OCI-LY1 (cell line): Measurements from ENCODE around the gene TGFBR3L.
A peak's percentile ranks its signal among the peaks of the same experiment; 100 is the strongest.
"Not testable (repeated sequence)": the region's sequence is repeated elsewhere in the genome, so short reads cannot be mapped to it uniquely, and the experiment has no call there.

ENCODE experiments used
- H2AFZ ChIP-seq: fragments of 200-600 bp; sonication (generic), shearing (Covaris generic); 2 replicates; pipeline ENCODE4 v1.6.0; 2014; ENCODE audit warnings: antibody characterized with exemption, mild to moderate bottlenecking, low read length
- H3F3A ChIP-seq: fragments of 200-600 bp; sonication (generic), shearing (Covaris generic); 2 replicates; pipeline ENCODE4 v1.6.0; 2014; ENCODE audit warnings: mild to moderate bottlenecking, antibody characterized with exemption, low read length, moderate library complexity; ENCODE audit not compliant: insufficient read depth
- H3K27ac ChIP-seq: fragments of 200-600 bp; sonication (generic); 2 replicates; pipeline ENCODE4 v1.5.1; 2014; ENCODE audit warnings: low read length, mixed run types, mild to moderate bottlenecking, low read depth; ENCODE audit not compliant: poor library complexity, severe bottlenecking
- H3K27me3 ChIP-seq: fragments of 200-600 bp; sonication (generic); 2 replicates; pipeline ENCODE4 v1.6.0; 2014; ENCODE audit warnings: antibody characterized with exemption, mild to moderate bottlenecking, low read length, moderate library complexity; ENCODE audit not compliant: insufficient read depth
- H3K36me3 ChIP-seq: fragments of 200-600 bp; sonication (generic); 2 replicates; pipeline ENCODE4 v1.6.1; 2014; ENCODE audit warnings: mild to moderate bottlenecking, antibody characterized with exemption, low read length, moderate library complexity, mixed read lengths; ENCODE audit not compliant: insufficient read depth
- H3K4me1 ChIP-seq: fragments of 200-600 bp; sonication (generic); 2 replicates; pipeline ENCODE4 v1.5.1; 2014; ENCODE audit warnings: mild to moderate bottlenecking, low read length, moderate library complexity; ENCODE audit not compliant: insufficient read depth, severe bottlenecking
- H3K4me2 ChIP-seq: fragments of 200-600 bp; sonication (generic), shearing (Covaris generic); 2 replicates; pipeline ENCODE4 v1.6.1; 2014; ENCODE audit warnings: low read length
- H3K4me3 ChIP-seq: fragments of 200-600 bp; sonication (generic); 2 replicates; pipeline ENCODE4 v1.5.1; 2014; ENCODE audit warnings: low read length, low read depth, mild to moderate bottlenecking, mixed read lengths; ENCODE audit not compliant: poor library complexity, severe bottlenecking
- H3K79me2 ChIP-seq: fragments of 200-600 bp; shearing (Covaris generic); 2 replicates; pipeline ENCODE4 v1.6.1; 2016; ENCODE audit warnings: mixed run types, low read length, mixed read lengths; ENCODE audit not compliant: insufficient read depth
- H3K9ac ChIP-seq: fragments of 200-600 bp; sonication (generic), shearing (Covaris generic); 2 replicates; pipeline ENCODE4 v1.6.1; 2014; ENCODE audit warnings: mild to moderate bottlenecking, low read length, mixed read lengths
- H3K9me2 ChIP-seq: fragments of 200-600 bp; sonication (generic), shearing (Covaris generic); 2 replicates; pipeline ENCODE4 v1.6.1; 2014; ENCODE audit warnings: low read depth, mild to moderate bottlenecking, low read length, mixed read lengths
- H3K9me3 ChIP-seq: fragments of 200-600 bp; shearing (Covaris generic); 2 replicates; pipeline ENCODE4 v1.6.1; 2014; ENCODE audit warnings: low read length, mixed read lengths
- H4K20me1 ChIP-seq: fragments of 200-600 bp; sonication (generic), shearing (Covaris generic); 2 replicates; pipeline ENCODE4 v1.6.0; 2016; ENCODE audit warnings: mild to moderate bottlenecking, low read length; ENCODE audit not compliant: insufficient read depth
- EZH2 ChIP-seq: fragments of 200-600 bp; sonication (generic), shearing (Covaris generic); IDR thresholded peaks from 2 replicates; pipeline ENCODE4 v1.8.0; 2017; ENCODE audit warnings: borderline replicate concordance, mixed run types, mild to moderate bottlenecking, antibody characterized with exemption, low read length, moderate library complexity, mixed read lengths
- TF ChIP-seq, protein P1 (sequence below): fragments of 200-600 bp; sonication (generic), shearing (Covaris generic); IDR thresholded peaks from 2 replicates; pipeline ENCODE4 v1.5.1; 2017; ENCODE audit warnings: mild to moderate bottlenecking, antibody characterized with exemption, low read length, moderate library complexity, mixed read lengths

The TGFBR3L gene

GRCh38 chr19:7927605-7928333, 13.1 kb downstream of the TGFBR3L start:
- no peaks in the 10 kb centered on the region for H3K9me2 ChIP-seq
- H3K36me3 ChIP-seq, result peaks cover 34% of the 10 kb centered on the region
- H3F3A ChIP-seq, result no peaks in the 10 kb centered on the region
- H3K4me3 ChIP-seq, result no peak overlapping the region
- H3K27ac ChIP-seq, result no peak overlapping the region
- H3K9ac ChIP-seq, result no peak overlapping the region
- no peak overlapping the region for H3K4me2 ChIP-seq
- no peaks in the 10 kb centered on the region for H3K9me3 ChIP-seq
- no peaks in the 10 kb centered on the region for H4K20me1 ChIP-seq
- no peak overlapping the region for H2AFZ ChIP-seq
- no peaks in the 10 kb centered on the region for H3K79me2 ChIP-seq
- no peaks in the 10 kb centered on the region; the same call in 1 of the 2 replicates for H3K27me3 ChIP-seq
- TF ChIP-seq, protein P1, sequence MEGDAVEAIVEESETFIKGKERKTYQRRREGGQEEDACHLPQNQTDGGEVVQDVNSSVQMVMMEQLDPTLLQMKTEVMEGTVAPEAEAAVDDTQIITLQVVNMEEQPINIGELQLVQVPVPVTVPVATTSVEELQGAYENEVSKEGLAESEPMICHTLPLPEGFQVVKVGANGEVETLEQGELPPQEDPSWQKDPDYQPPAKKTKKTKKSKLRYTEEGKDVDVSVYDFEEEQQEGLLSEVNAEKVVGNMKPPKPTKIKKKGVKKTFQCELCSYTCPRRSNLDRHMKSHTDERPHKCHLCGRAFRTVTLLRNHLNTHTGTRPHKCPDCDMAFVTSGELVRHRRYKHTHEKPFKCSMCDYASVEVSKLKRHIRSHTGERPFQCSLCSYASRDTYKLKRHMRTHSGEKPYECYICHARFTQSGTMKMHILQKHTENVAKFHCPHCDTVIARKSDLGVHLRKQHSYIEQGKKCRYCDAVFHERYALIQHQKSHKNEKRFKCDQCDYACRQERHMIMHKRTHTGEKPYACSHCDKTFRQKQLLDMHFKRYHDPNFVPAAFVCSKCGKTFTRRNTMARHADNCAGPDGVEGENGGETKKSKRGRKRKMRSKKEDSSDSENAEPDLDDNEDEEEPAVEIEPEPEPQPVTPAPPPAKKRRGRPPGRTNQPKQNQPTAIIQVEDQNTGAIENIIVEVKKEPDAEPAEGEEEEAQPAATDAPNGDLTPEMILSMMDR, result no peak
- no peak for TF ChIP-seq EZH2
- peaks cover 10% of the 10 kb centered on the region for H3K4me1 ChIP-seq

DNA sequence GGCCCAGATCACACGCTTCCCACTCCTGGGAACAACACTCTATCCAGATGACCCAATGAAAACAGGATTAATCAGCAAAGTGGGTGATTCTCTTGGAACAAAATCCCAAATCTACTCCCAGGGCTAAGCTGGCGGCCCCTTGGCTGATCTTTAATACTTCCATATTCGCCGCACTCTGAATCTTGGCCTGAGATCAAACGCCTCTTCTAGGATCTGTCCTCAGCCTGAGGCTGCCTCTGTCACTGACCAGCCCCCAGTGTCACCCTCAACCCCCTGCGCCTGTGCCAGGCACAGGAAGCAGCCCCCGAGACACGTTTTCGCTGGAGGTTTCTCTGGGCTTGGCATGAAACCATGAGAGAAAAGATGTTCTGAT, 13.7 kb downstream of the TGFBR3L start:
- Histone ChIP-seq H3K27me3 (no peaks in the 10 kb centered on the region; the same call in 1 of the 2 replicates), H3K9ac (no peak overlapping the region), H3K4me2 (no peak overlapping the region), H3K9me3 (no peaks in the 10 kb centered on the region), H4K20me1 (no peaks in the 10 kb centered on the region), H3K79me2 (no peaks in the 10 kb centered on the region), H3F3A (no peaks in the 10 kb centered on the region), H3K36me3 (peaks cover 34% of the 10 kb centered on the region), H3K9me2 (no peaks in the 10 kb centered on the region), H2AFZ (no peak overlapping the region), H3K27ac (no peak overlapping the region), H3K4me1 (peaks cover 10% of the 10 kb centered on the region), H3K4me3 (no peak overlapping the region)
- TF ChIP-seq, protein P1, result no peak
- TF ChIP-seq EZH2, result no peak

GRCh38 chr19:7928741-7929701, 14.4 kb downstream of the TGFBR3L start:
- no peak overlapping the region for H2AFZ ChIP-seq
- H3K9me3 ChIP-seq, result no peaks in the 10 kb centered on the region
- H3K4me3 ChIP-seq, result no peak overlapping the region
- H3K79me2 ChIP-seq, result no peaks in the 10 kb centered on the region
- TF ChIP-seq EZH2, result no peak
- TF ChIP-seq, protein P1, result peak; percentile 43
- peaks cover 41% of the 10 kb centered on the region for H3K36me3 ChIP-seq
- H3K27me3 ChIP-seq, result no peaks in the 10 kb centered on the region
- no peaks in the 10 kb centered on the region for H3F3A ChIP-seq
- peaks cover 10% of the 10 kb centered on the region for H3K4me1 ChIP-seq
- no peak overlapping the region for H3K27ac ChIP-seq
- no peak overlapping the region for H3K9ac ChIP-seq
- no peaks in the 10 kb centered on the region for H3K9me2 ChIP-seq
- no peak overlapping the region for H3K4me2 ChIP-seq
- H4K20me1 ChIP-seq, result no peaks in the 10 kb centered on the region

DNA sequence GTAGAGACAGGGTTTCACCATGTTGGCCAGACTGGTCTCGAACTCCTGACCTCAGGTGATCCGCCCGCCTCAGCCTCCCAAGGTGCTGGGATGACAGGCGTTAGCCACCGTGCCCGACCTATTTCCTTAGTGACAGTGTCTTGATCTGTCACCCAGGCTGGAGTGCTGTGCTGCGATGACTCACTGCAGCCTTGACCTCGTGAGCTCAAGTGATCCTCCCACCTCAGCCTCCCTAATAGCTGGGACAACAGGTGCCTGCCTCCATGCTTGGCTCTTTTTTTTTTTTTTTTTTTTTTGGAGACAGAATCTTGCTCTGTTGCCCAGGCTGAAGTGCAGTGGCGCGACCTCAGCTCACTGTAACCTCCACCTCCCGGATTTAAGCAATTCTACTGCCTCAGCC, 15.4 kb downstream of the TGFBR3L start:
- not testable (repeated sequence) for H3K4me2 ChIP-seq, H3K27ac ChIP-seq, H3K9ac ChIP-seq

More for the DNA sequence above, 15.4 kb downstream of the TGFBR3L start:
- H3K27me3 ChIP-seq, H3K9me2 ChIP-seq, H3K4me3 ChIP-seq, H2AFZ ChIP-seq, H3F3A ChIP-seq, H3K9me3 ChIP-seq, H3K79me2 ChIP-seq, H4K20me1 ChIP-seq: not testable (repeated sequence)
- peaks cover 52% of the 10 kb centered on the region for H3K36me3 ChIP-seq
- peaks cover 10% of the 10 kb centered on the region for H3K4me1 ChIP-seq
